Motor neuron (in vitro differentiated cells): ENCODE results near the gene ITGB8. TPM values are rescaled to one million over a fixed set of nuclear protein-coding genes. Genes with fewer than 3 reads are reported as not detected.

Experiments
- ATAC-seq, 8 experiments: fragments of 200-7000 bp; cut with Tn5 transposase; replicated peaks in 6 of 8; 2 replicates each; pipeline ENCODE4 v1.8.0; 2021; ENCODE audit warnings: mild to moderate bottlenecking in 8 of 8, moderate library complexity in 8 of 8
- H3K27ac ChIP-seq, 2 donors: fragments of 250-450 bp; sonication (Bioruptor Pico); 2 replicates each; pipeline ENCODE4 v1.9.0; 2021; ENCODE audit warnings: antibody characterized with exemption in 2 of 2, mild to moderate bottlenecking in 2 of 2, moderate library complexity in 1 of 2
- H3K4me1 ChIP-seq, 2 donors: fragments of 250-450 bp; sonication (Bioruptor Pico); replicated peaks in 1 of 2; 2 replicates each; pipeline ENCODE4 v1.6.1; 2021; ENCODE audit warnings: antibody characterized with exemption in 2 of 2, mild to moderate bottlenecking in 2 of 2, moderate library complexity in 1 of 2
- H3K4me3 ChIP-seq, 5 donors: fragments of 250-450 bp; sonication (Bioruptor Pico); 2 replicates each; pipeline ENCODE4 v1.9.0; 2021; ENCODE audit warnings: antibody characterized with exemption in 5 of 5, mild to moderate bottlenecking in 5 of 5, moderate library complexity in 4 of 5
- WGBS, 10 experiments: fragments of 450-650 bp; shearing (Covaris generic); methylation state at CpG; one replicate each; pipeline ENCODE4 v1.0.0; 2022; 5-methylcytosine and 5-hydroxymethylcytosine counted together
- in situ Hi-C, 9 experiments: fragments of 400-800 bp; cut with MboI; loops; one replicate each; pipeline ENCODE4 v1.15.0; 2021; ENCODE audit warnings: low sequenced_read_pairs in 9 of 9, low pct_unique_long_range_greater_than_20kb in 2 of 9; ENCODE audit not compliant: unreplicated experiment in 9 of 9
- total RNA-seq, 8 experiments: library from RNA; unstranded; fragments of 300-600 nt; gene quantifications; 2 replicates each; pipeline versions ENCODE4 v1.2.3 to v1.2.4, GENCODE V29; 2022

ITGB8 gene
- 100 to 1,000 TPM in 1 of 8 experiments, 10 to 100 TPM in 5, 1 to 10 TPM in 2; 4.8 to 133 (median 15.5) TPM for total RNA-seq

DNA sequence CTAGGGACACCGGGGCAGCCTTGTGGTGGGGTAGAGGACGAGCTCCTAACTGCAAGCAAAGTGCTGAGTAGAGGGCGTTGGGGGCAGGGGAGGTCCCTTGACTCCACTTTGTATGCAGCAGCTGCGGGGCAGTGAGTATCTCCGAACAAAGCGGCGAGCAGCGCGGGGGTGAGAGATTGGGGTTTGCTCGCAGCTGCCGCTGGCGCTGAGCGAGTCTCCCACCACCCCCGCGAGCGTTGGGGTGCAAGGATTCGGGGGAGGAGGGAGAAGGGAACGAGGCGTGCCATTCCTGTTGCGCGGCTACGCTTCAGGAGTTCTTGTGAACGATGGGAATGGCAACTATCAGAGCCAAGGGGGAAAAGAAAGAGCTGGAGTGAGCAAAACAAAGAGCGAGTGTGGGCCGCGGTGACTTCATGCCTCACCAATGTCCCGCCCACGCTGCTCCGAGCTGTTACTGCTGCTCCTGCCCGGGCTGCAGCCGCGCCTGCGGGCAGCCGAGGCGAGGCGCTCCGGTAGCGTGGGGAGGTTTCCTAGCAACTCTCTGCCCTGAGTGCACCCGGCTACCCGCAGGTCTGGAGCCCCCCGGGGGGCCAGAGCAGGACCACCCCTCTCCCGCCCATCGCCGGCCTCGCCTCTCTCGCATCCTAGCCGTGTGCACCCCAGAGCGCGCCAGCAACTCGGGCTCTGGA, at the start of gene ITGB8:
TSS of gene ITGB8 (plus strand) at position 662 of the 689 bp plus-strand sequence. CDS start 907 bp downstream, outside the sequence.
- peak within 1 kb of the TSS; percentile 88 to 98 for H3K27ac ChIP-seq
- ATAC-seq, result peak; percentile 77 to 84 (median 82)
- 0 to 7% (median 0%) methylated on average over 1 to 4 of the region's 50 CpGs; no CpG with 5 or more reads in 4 of the 10 experiments for WGBS, 10 experiments
- peaks cover 2 to 12% of the 10 kb centered on the region in 2 donors for H3K4me1 ChIP-seq
- in situ Hi-C loops, result loop anchor here in 2 of 9 experiments (25.0 kb wide), 2 partner anchors 257 to 568 kb away; partner anchors contain the start of gene TMEM196 (in 1 of the 2)
- peak within 1 kb of the TSS; percentile 46 to 87 (median 80) for H3K4me3 ChIP-seq

DNA sequence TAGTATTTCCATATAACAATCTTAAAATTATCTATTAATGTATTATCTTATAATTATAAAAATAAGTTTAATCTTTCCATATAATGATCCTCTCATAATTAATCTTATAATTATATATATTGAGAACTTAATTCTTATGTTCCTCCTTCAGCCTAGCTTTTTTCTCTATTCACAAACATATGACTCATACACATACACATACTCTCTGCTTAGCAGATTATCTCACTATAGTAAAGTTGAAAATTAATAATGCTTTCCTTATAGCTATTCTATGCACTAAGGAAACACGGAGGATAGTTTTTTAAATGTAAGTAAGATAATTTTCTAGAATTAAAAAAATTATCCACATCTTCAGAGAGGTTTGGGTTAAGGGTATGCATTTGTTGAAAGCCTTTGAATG, 47.7 kb upstream of the ITGB8 start:
- in situ Hi-C loops, result no loop called here
- 10 to 100% (median 78%) methylated on average over 1 of the region's 1 CpG for WGBS, 10 experiments
- H3K27ac ChIP-seq, result no peak overlapping the region
- no peak overlapping the region for H3K4me3 ChIP-seq
- ATAC-seq, result peak in 2 of 8 experiments; percentile 26 to 47
- no peaks in the 10 kb centered on the region for H3K4me1 ChIP-seq

DNA sequence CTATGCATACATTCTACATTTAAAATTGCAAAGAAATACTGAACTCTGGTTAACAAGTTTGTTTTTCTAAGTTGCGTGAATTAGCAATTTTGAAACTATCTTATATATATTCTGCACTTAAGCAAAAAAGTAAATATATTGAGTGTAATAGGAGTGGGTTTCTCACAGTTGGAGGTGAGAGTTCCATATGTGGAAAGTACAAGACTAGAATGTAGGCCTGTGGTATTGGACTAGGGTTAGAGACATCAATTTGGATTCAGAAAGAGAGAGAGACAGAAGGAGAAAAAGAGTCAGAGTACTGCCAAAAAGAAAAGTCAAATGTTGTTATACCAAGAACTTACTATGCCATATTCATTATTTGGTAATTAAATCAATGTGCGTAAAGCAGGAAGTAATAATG, 47.3 kb upstream of the ITGB8 start:
- Histone ChIP-seq H3K4me3 (no peak overlapping the region), H3K4me1 (no peaks in the 10 kb centered on the region), H3K27ac (no peak overlapping the region)
- in situ Hi-C loops, result no loop called here
- no peak for ATAC-seq
- 23 to 100% (median 90%) methylated on average over 1 to 2 of the region's 2 CpGs for WGBS, 10 experiments

DNA sequence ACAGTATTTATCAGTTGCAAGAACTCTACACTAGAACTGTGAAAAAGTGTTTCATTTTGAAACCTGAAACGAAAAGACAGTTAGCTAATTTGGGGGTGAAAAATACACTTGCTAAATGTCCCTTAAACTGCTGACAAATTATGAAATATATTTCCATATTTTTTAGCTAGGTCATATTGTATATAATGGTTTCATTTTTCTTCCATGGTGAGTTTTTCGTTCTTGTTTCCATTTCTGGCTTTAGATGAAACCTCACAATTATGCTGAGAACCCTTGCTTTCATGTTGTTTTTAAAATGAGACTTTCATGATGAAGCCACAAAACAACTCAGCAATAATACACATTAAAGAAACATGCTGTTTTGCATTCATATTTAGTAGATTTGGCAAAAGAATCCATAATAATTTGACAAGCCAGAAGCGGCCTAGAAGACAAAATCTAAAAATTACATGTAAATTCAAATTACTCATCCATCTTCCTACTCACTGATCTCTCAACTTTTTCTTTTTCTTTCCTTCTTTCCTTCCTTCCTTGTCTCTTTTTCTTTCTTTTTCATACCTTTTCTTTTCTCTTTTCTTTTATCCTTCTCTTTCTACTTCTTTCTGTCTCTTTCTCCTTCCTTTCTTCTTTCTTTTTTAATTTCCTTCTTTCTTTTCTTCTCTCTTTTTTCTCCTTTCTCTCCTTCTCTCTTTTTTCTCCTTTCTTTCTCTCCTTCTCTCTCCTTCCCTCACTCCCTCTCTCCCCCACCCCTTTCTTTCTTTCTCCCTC, 46.5 kb upstream of the ITGB8 start:
- ATAC-seq, result no peak
- H3K4me1 ChIP-seq, result no peaks in the 10 kb centered on the region
- 41 to 98% (median 79%) methylated on average over 1 to 3 of the region's 3 CpGs for WGBS, 10 experiments
- in situ Hi-C loops, result no loop called here
- H3K4me3 ChIP-seq, result no peak overlapping the region
- H3K27ac ChIP-seq, result no peak overlapping the region

DNA sequence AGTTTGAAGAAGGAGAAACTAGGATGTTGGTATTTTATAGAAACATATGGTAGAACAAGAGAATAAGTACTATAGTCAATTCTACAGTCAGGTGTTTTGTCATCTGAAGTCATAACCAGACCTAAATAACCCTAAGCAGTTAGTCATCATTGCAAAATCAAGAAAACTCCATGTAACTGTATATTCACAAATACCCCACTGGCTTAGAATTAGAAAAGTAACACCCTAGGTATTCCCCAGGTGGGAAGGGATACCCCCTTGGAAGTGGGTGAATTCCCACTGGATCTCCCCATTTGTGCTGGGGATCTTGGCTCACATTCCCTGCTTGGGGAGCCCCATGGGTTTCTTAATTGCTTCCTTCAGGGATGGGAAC, 45.9 kb upstream of the ITGB8 start:
- Histone ChIP-seq H3K4me1 (no peaks in the 10 kb centered on the region), H3K27ac (no peak overlapping the region), H3K4me3 (no peak overlapping the region)
- in situ Hi-C loops, result no loop called here
- no peak for ATAC-seq

DNA sequence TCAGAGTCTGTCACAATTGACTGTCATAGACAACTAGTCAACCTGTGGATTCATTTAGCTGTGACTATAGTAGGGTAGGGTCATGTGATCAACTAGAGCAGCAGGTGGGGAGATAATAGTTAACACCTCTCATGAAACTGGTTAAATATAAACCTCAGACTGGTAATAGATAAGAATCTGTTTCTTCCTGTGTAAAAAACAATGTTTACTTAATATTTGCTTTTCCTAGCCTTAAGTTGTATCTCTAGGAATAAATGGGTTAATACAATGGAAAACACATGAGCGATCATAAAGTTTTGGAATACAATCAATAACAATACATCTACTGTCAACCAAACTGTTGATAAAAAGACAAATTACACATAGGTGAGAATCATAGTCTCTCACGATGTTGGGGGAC, 43.4 kb upstream of the ITGB8 start:
- no peak overlapping the region for H3K4me3 ChIP-seq
- WGBS, 10 experiments, result 69 to 100% (median 91%) methylated on average over 1 to 2 of the region's 2 CpGs
- H3K27ac ChIP-seq, result no peak overlapping the region
- H3K4me1 ChIP-seq, result no peaks in the 10 kb centered on the region
- in situ Hi-C loops, result no loop called here
- no peak for ATAC-seq

DNA sequence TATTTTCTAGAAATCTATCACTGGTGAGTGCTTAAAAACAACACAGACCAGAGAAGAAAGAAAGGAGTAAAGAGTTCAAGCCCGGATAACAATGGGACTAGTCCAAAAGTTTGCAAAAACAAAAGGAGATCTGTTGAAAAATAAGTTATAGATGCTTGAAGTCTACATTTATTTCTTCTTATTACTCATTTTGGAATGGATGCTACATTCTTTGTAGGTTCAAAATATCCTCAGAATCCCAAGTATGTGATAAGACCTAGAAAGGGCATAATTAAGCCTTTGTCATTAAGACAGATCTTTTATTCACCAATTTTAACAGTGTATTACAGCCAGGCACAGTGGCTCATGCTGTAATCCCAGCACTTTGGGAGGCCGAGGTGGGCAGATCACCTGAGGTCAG, 42.7 kb upstream of the ITGB8 start:
- in situ Hi-C loops, result no loop called here
- H3K27ac ChIP-seq, result no peak overlapping the region
- H3K4me1 ChIP-seq, result no peaks in the 10 kb centered on the region
- WGBS, 10 experiments, result 0 to 100% (median 91%) methylated on average over 1 to 2 of the region's 2 CpGs
- no peak overlapping the region for H3K4me3 ChIP-seq
- no peak for ATAC-seq

DNA sequence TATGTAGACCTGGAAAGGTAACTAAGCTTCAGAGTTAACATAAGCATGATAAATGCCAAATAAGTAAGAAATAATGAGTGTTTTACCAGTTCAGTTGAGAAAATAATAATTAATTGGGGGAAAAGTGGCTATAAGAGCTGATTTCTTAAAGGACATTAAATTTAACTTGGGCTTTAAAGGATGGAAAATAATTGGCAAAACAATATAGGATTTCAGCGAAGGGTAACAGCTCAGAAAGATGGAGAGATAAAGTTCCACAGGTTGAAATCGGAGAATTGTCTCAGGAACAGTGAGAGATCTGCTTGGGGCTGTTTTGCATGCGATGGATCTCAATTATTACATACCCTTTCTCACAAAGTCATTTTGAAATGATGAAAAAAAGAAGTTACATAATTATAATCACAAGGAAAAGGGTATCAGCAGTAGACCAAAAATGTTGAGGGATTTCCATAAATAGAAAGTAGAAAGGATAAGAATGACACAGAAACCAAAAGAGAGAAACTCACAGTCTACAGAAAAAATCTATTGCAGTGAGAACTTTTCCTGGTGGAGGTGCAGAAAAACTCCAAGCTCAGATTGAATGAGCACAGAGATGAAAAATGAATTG, 40.1 kb upstream of the ITGB8 start:
- 8 to 94% (median 67%) methylated on average over 2 to 3 of the region's 3 CpGs; no CpG with 5 or more reads in 1 of the 10 experiments for WGBS, 10 experiments
- in situ Hi-C loops, result no loop called here
- no peak overlapping the region for H3K27ac ChIP-seq

DNA sequence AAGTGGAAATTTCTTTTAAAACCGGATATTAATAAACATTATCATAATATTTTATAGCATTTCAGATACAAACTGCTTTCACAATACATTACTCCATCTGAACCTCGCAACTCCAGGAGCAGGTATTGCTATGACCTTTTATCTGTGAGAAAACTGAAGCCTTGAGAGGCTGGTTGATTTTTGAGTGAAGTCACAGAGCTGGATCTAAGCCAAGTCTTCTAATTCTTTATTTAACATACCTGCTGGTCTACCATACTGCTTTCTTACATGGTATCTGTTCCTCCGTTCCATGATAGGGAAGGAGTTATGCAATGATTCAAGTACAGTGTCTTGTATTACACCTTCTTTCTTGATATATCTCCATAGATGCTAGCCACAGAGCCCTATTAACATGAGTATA, 37.4 kb upstream of the ITGB8 start:
- ATAC-seq, result no peak
- in situ Hi-C loops, result no loop called here
- no peaks in the 10 kb centered on the region for H3K4me1 ChIP-seq
- no peak overlapping the region for H3K4me3 ChIP-seq
- H3K27ac ChIP-seq, result no peak overlapping the region
- 67 to 95% (median 80%) methylated on average over 2 to 3 of the region's 3 CpGs; no CpG with 5 or more reads in 1 of the 10 experiments for WGBS, 10 experiments

More for the DNA sequence above, 40.1 kb upstream of the ITGB8 start:
- Histone ChIP-seq H3K4me3 (no peak overlapping the region), H3K4me1 (no peaks in the 10 kb centered on the region)
- ATAC-seq, result no peak

DNA sequence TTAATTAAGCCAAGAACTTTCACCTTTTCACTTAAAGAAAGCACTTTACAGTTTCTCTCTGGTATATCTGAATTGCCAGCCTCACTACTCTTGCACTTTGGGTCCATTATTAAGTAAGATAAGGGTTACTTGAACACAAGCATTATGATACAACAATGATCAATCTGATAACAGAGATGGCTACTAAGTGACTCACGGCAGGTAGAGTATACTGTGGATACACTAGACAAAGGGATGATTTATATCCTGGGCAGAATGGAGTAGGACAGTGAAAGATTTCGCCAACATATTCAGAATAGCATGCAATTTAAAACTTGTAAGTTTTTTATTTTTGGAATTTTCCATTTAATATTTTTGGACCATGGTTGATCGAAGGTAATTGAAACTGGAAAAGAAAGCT, 34.3 kb upstream of the ITGB8 start:
- H3K4me1 ChIP-seq, result no peaks in the 10 kb centered on the region
- WGBS, 10 experiments, result 65 to 85% (median 75%) methylated on average over 1 to 3 of the region's 3 CpGs
- no peak overlapping the region for H3K27ac ChIP-seq
- H3K4me3 ChIP-seq, result no peak overlapping the region
- in situ Hi-C loops, result no loop called here
- ATAC-seq, result no peak

DNA sequence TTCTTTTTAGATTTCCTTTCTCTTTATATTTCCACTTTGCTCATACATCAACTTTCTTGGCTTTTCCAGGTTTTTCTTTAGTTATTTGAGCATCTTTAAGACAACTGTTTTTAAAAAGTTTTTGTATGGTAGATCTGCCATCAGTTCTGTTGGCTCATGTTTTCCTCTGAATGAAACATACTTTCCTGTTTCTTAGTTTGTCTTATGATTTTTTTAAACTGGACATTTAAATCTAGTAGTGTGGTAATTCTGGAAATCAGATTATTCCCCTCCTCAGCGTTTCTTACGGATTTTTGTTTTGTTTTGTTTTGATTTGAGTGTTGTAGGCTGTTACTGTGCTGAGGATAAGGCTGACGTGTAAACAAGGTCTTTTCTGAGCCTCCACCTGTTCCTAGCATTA, 33.8 kb upstream of the ITGB8 start:
- whole genome bisulfite sequencing, 10 experiments, result 62 to 100% (median 78%) methylated on average over 1 to 3 of the region's 3 CpGs; no CpG with 5 or more reads in 1 of the 10 experiments
- ATAC-seq, result no peak
- H3K27ac ChIP-seq, result no peak overlapping the region
- H3K4me1 ChIP-seq, result no peaks in the 10 kb centered on the region
- H3K4me3 ChIP-seq, result no peak overlapping the region
- in situ Hi-C loops, result no loop called here

DNA sequence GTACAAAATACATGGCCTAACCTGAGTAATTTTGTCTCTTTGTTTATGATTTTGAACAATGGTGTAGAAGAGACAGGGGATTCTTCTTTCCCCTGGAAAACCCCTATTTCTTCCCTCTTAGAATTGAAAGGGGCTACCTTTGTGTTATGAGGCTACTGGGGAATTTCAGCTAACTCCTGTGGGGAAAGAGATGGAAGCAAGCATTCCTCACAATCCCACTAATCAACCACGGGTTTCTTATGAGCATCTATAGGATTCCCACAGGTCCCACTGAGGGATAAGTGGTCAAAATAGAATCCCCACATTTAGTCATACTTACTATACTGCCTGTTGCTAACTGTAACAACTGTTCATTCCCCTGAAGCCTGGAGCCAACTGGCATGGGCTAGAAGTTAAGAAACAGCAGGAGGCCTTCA, 32.2 kb upstream of the ITGB8 start:
- no peak overlapping the region for H3K27ac ChIP-seq
- WGBS, 10 experiments, result 50 to 100% (median 80%) methylated on average over 1 of the region's 1 CpG; no CpG with 5 or more reads in 5 of the 10 experiments
- no peak for ATAC-seq
- in situ Hi-C loops, result no loop called here
- H3K4me1 ChIP-seq, result no peaks in the 10 kb centered on the region
- no peak overlapping the region for H3K4me3 ChIP-seq

DNA sequence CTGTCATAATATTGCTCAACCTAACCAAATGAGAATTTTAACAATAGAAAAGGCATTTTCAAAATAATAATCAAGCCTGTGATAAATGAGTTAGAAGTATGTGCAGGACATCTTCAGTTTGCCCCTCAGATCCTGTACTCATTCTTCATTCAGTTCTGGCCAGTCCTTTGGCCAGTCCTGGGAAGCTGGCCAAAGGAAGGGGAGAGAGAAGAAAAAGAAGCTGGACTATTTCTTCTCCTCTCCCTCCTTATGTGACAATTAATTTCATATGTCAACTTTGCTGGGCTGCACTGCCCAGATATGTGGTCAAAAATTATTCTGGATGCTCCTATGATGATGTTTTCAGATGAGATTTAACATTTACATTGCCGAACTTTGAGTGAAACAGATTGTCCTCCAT, 31.6 kb upstream of the ITGB8 start:
- Histone ChIP-seq H3K4me3 (no peak overlapping the region), H3K4me1 (no peaks in the 10 kb centered on the region), H3K27ac (no peak overlapping the region)
- in situ Hi-C loops, result no loop called here
- WGBS, 10 experiments, result 80 to 100% (median 92%) methylated on average over 1 of the region's 1 CpG; no CpG with 5 or more reads in 4 of the 10 experiments
- ATAC-seq, result no peak
